ENCODE results near the gene VAC14. TPM values are rescaled to one million over a fixed set of nuclear protein-coding genes. Genes with fewer than 3 reads are reported as not detected.

The VAC14 gene
- polyA plus RNA-seq, 3 donors = 20.7 to 49.4 (median 31.1) TPM

GRCh38 chr16:70642633-70643032, 158.3 kb downstream of the VAC14 start:
- Histone ChIP-seq H3K79me2 (ENCODE audit: insufficient read depth, low read length) (no peaks in the 10 kb centered on the region), H2AFZ (ENCODE audit: insufficient read depth, low read depth, low read length, poor library complexity, severe bottlenecking) (no peak overlapping the region), H3K36me3 (replicated peaks in 1 of 2; ENCODE audit: control insufficient read depth in 1 of 2, insufficient read depth in 2 of 2, low read length in 2 of 2) (no peaks in the 10 kb centered on the region), H4K20me1 (ENCODE audit: insufficient read depth, low read length) (no peaks in the 10 kb centered on the region), H3K4me2 (replicated peaks; ENCODE audit: extremely low read depth, low read length, poor library complexity, severe bottlenecking) (no peak overlapping the region), H3K9ac (ENCODE audit: insufficient read depth, low read length, poor library complexity, severe bottlenecking) (no peak overlapping the region), H3K9me3 (replicated peaks in 1 of 2; ENCODE audit: control insufficient read depth in 1 of 2, insufficient read depth in 1 of 2, low read length in 2 of 2) (no peaks in the 10 kb centered on the region), H3K4me1 (ENCODE audit: control insufficient read depth in 1 of 2, insufficient read depth in 2 of 2, low read length in 2 of 2) (no peaks in the 10 kb centered on the region), H3K27me3 (ENCODE audit: control insufficient read depth in 2 of 2, insufficient read depth in 2 of 2, low read length in 2 of 2) (no peaks in the 10 kb centered on the region), H3K4me3 (replicated peaks in 1 of 3; ENCODE audit: low read depth in 2 of 3, low read length in 3 of 3) (no peak overlapping the region), H3K27ac (ENCODE audit: low read depth in 1 of 2, low read length in 2 of 2) (no peak overlapping the region)
- WGBS (ENCODE audit: insufficient coverage) = no CpG with 5 or more reads among the region's 1 CpG
- H3K9me3 Mint-ChIP-seq = peaks cover 0 to 3% (median 0%) of the 10 kb centered on the region in 7 donors
- H3K4me1 Mint-ChIP-seq = no peaks in the 10 kb centered on the region
- H3K27me3 Mint-ChIP-seq (ENCODE audit: low read depth in 3 of 3) = peaks cover 3 to 5% (median 5%) of the 10 kb centered on the region in 3 donors
- no peak for TF ChIP-seq CTCF (IDR thresholded peaks at IDR 0.05)
- intact Hi-C loops (cut with micrococcal nuclease) = no loop called here
- H3K27ac Mint-ChIP-seq = no peak overlapping the region
- H3K4me3 Mint-ChIP-seq = no peak overlapping the region
- no peak for DNase-seq
- H3K36me3 Mint-ChIP-seq = no peaks in the 10 kb centered on the region

- Mint-ChIP-seq H3K4me3 (no peak overlapping the region), H3K27me3 (ENCODE audit: low read depth in 3 of 3) (peaks cover 5% of the 10 kb centered on the region in 3 donors), H3K27ac (no peak overlapping the region), H3K4me1 (no peaks in the 10 kb centered on the region), H3K9me3 (no peaks in the 10 kb centered on the region), H3K36me3 (no peaks in the 10 kb centered on the region)
- Histone ChIP-seq H3K4me2 (replicated peaks; ENCODE audit: extremely low read depth, low read length, poor library complexity, severe bottlenecking) (no peak overlapping the region), H3K79me2 (ENCODE audit: insufficient read depth, low read length) (no peaks in the 10 kb centered on the region), H3K4me1 (ENCODE audit: control insufficient read depth in 1 of 2, insufficient read depth in 2 of 2, low read length in 2 of 2) (no peaks in the 10 kb centered on the region), H4K20me1 (ENCODE audit: insufficient read depth, low read length) (no peaks in the 10 kb centered on the region), H3K27ac (ENCODE audit: low read depth in 1 of 2, low read length in 2 of 2) (no peak overlapping the region), H3K4me3 (replicated peaks in 1 of 3; ENCODE audit: low read depth in 2 of 3, low read length in 3 of 3) (no peak overlapping the region), H3K27me3 (ENCODE audit: control insufficient read depth in 2 of 2, insufficient read depth in 2 of 2, low read length in 2 of 2) (no peaks in the 10 kb centered on the region), H3K36me3 (replicated peaks in 1 of 2; ENCODE audit: control insufficient read depth in 1 of 2, insufficient read depth in 2 of 2, low read length in 2 of 2) (no peaks in the 10 kb centered on the region), H3K9ac (ENCODE audit: insufficient read depth, low read length, poor library complexity, severe bottlenecking) (no peak overlapping the region), H3K9me3 (replicated peaks in 1 of 2; ENCODE audit: control insufficient read depth in 1 of 2, insufficient read depth in 1 of 2, low read length in 2 of 2) (no peaks in the 10 kb centered on the region), H2AFZ (ENCODE audit: insufficient read depth, low read depth, low read length, poor library complexity, severe bottlenecking) (no peak overlapping the region)
- 97% methylated on average over 18 of the region's 18 CpGs for WGBS (ENCODE audit: insufficient coverage)
- no peak for DNase-seq
- intact Hi-C loops (cut with micrococcal nuclease) = no loop called here
- no peak for TF ChIP-seq CTCF (IDR thresholded peaks at IDR 0.05)
Measured at GRCh38 chr16:70638814-70639792, 161.9 kb downstream of the VAC14 start.

Other genes starting within 250 kb of the VAC14 start
- gene IL34, start 154.6 kb downstream of the VAC14 start, polyA plus RNA-seq = not detected
- 1 to 10 TPM in 1 of 3 donors, not detected in 2; 1.5 TPM for gene MTSS2, start 115.1 kb downstream of the VAC14 start, polyA plus RNA-seq